ENCODE data around the gene NXF1. TPM values are rescaled to one million over a fixed set of nuclear protein-coding genes. Genes with fewer than 3 reads are reported as not detected.

Gene NXF1
- total and polyA plus RNA-seq, 2 donors (not counting 1 experiment from before 2014, with no cell fraction given) = 161 to 262 TPM

DNA sequence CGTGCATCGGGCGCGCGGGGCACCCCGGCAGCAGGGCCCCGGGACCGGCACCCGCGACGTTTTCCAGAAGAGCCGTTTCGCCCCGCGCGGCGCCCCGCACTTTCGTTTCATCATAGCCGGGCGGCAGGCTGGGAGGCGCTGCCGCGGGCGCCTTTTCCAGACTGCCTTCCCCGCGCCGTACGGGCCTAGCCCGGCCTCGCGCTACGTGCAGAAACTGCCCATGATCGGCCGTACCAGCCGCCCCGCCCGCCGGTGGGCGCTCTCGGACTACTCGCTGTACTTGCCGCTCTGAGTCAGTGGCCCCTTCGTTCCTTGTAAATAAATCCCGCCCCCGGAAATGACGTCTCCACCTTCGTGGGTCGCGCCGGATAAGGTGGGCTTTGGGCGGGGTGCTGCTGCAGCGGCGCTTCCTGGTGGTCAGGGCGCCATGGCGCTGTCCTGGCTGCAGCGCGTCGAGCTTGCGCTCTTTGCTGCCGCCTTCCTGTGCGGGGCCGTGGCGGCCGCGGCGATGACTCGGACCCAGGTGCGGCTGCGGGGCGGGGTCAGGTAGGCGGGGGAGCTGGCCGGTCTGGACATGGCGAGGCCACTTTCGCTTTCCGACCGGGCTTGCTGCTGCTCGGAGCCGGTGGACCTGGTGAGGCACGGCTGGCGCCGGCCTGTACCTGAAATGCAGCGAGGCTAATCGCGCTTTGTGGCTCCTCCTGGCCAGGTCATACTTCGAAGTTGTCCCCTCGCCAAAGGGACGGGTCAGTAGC is 18.1 kb downstream of the NXF1 start, which contains the start of gene TMEM179B:
TMEM179B (plus strand) TSS at position 398 of the 755 bp plus-strand sequence; CDS start at position 428, 30 bp downstream.
- Histone ChIP-seq H3K79me2 (ENCODE audit: control insufficient read depth, insufficient read depth, low read length) (peaks cover 40% of the 10 kb centered on the region), H3K36me3 (replicated peaks in 1 of 2; ENCODE audit: control extremely low read depth in 1 of 2, control insufficient read depth in 1 of 2, extremely low read depth in 1 of 2, insufficient read depth in 2 of 2, low read length in 1 of 2) (peaks cover 1 to 23% of the 10 kb centered on the region in 2 experiments)

More for the DNA sequence above, 18.1 kb downstream of the NXF1 start, which contains the start of gene TMEM179B:
- H3K4me1 Mint-ChIP-seq = peaks cover 48% of the 10 kb centered on the region
- no peaks in the 10 kb centered on the region for H3K27me3 Mint-ChIP-seq
- peak; percentile 70 for ATAC-seq (ENCODE audit: low read depth)
- Histone ChIP-seq H3K27me3 (replicated peaks in 1 of 4; ENCODE audit: control extremely low read depth in 1 of 4, control insufficient read depth in 3 of 4, insufficient read depth in 4 of 4, low read length in 3 of 4) (no peaks in the 10 kb centered on the region), H3K27ac (ENCODE audit: low read length in 2 of 2) (peak within 1 kb of the TSS; percentile 68 to 78), H4K20me1 (ENCODE audit: control insufficient read depth, insufficient read depth, low read length, poor library complexity, severe bottlenecking) (peaks cover 15% of the 10 kb centered on the region), H2AFZ (ENCODE audit: insufficient read depth, low read depth, low read length, poor library complexity, severe bottlenecking) (peak within 1 kb of the TSS; percentile 83), H3K4me3 (ENCODE audit: control extremely low read depth in 1 of 5, extremely low read depth in 1 of 5, insufficient read depth in 1 of 5, low read depth in 2 of 5, low read length in 4 of 5) (peak within 1 kb of the TSS; percentile 87 to 97 (median 94)), H3K9me3 (ENCODE audit: control extremely low read depth in 1 of 3, control insufficient read depth in 2 of 3, insufficient read depth in 1 of 3, low read length in 2 of 3) (no peaks in the 10 kb centered on the region), H3K9ac (ENCODE audit: low read length) (peak within 1 kb of the TSS; percentile 87), H3K4me2 (replicated peaks; ENCODE audit: low read depth, low read length, poor library complexity, severe bottlenecking) (peak within 1 kb of the TSS; percentile 81), H3K4me1 (ENCODE audit: control insufficient read depth in 2 of 2, insufficient read depth in 2 of 2, low read length in 2 of 2) (peaks cover 27 to 35% of the 10 kb centered on the region in 2 donors)
- H3K9me3 Mint-ChIP-seq (ENCODE audit: insufficient read depth) = no peaks in the 10 kb centered on the region
- peak; percentile 98 for DNase-seq
- peak within 1 kb of the TSS; percentile 96 for H3K27ac Mint-ChIP-seq
- H3K4me3 Mint-ChIP-seq = peak within 1 kb of the TSS; percentile 97
- ChIA-PET CTCF (interaction anchor here (0.6 to 7.2 kb wide), 43 partner anchors 8 to 393 kb away, joined by 3 to 101 read pairs (median 4); partner anchors contain the start of genes B3GAT3, BSCL2, EEF1G and GANAB), POLR2A (interaction anchor here (0.6 to 3.7 kb wide), 19 partner anchors 14 to 1358 kb away, joined by 3 to 60 read pairs (median 6); partner anchors contain the start of genes C11orf98, CPSF7, CSKMT and HNRNPUL2)
- TF ChIP-seq, protein P1, sequence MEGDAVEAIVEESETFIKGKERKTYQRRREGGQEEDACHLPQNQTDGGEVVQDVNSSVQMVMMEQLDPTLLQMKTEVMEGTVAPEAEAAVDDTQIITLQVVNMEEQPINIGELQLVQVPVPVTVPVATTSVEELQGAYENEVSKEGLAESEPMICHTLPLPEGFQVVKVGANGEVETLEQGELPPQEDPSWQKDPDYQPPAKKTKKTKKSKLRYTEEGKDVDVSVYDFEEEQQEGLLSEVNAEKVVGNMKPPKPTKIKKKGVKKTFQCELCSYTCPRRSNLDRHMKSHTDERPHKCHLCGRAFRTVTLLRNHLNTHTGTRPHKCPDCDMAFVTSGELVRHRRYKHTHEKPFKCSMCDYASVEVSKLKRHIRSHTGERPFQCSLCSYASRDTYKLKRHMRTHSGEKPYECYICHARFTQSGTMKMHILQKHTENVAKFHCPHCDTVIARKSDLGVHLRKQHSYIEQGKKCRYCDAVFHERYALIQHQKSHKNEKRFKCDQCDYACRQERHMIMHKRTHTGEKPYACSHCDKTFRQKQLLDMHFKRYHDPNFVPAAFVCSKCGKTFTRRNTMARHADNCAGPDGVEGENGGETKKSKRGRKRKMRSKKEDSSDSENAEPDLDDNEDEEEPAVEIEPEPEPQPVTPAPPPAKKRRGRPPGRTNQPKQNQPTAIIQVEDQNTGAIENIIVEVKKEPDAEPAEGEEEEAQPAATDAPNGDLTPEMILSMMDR (IDR thresholded peaks at IDR 0.05) = peak; percentile 65
- TF ChIP-seq EZH2 (IDR thresholded peaks at IDR 0.05; ENCODE audit: borderline replicate concordance, insufficient read depth, low read depth, low read length, poor library complexity, severe bottlenecking) = no peak
- intact Hi-C loops (cut with micrococcal nuclease) = loop anchor here (1.0 to 10.0 kb wide), 7 partner anchors 16 to 392 kb away; partner anchors contain the start of genes NXF1, TAF6L, WDR74 and ZBTB3
- under 1% methylated on average over 88 of the region's 88 CpGs for WGBS (ENCODE audit: insufficient coverage)

Measured in B cell (primary cell).